Measurements from ENCODE around the gene KANSL1. TPM values are rescaled to one million over a fixed set of nuclear protein-coding genes. Genes with fewer than 3 reads are reported as not detected.

The KANSL1 gene
- total and polyA plus RNA-seq, 2 donors from 2014 or later, result 13.7 to 97.3 TPM

GRCh38 chr17:46035112-46035818 lies 158.0 kb downstream of the KANSL1 start:
- H3K9me3 ChIP-seq (ENCODE audit: control insufficient read depth in 2 of 3, insufficient read depth in 1 of 3, low read length in 3 of 3), result no peaks in the 10 kb centered on the region
- H3K9ac ChIP-seq (ENCODE audit: low read length in 3 of 3), result no peak overlapping the region
- H3K36me3 ChIP-seq (ENCODE audit: control insufficient read depth in 2 of 3, insufficient read depth in 3 of 3, low read length in 3 of 3), result peaks cover 23 to 91% (median 63%) of the 10 kb centered on the region in 3 donors
- no peak overlapping the region for H3K27ac ChIP-seq (ENCODE audit: low read depth in 2 of 2, low read length in 2 of 2)
- H3K27me3 ChIP-seq (ENCODE audit: control insufficient read depth, insufficient read depth, low read length), result no peaks in the 10 kb centered on the region
- no peaks in the 10 kb centered on the region for H3K4me1 ChIP-seq (ENCODE audit: control insufficient read depth in 2 of 3, insufficient read depth in 2 of 3, low read depth in 1 of 3, low read length in 3 of 3)
- no peak for TF ChIP-seq CTCF (IDR thresholded peaks at IDR 0.05; ENCODE audit: borderline replicate concordance, extremely low read depth, insufficient read depth)
- no peak overlapping the region for H3K4me3 ChIP-seq (ENCODE audit: low read length in 3 of 3)
- intact Hi-C loops (cut with DNase I), result no loop called here
- peak in 1 of 5 donors; percentile 16 for DNase-seq
- no peak for FAIRE-seq

GRCh38 chr17:46033392-46033791 lies 159.8 kb downstream of the KANSL1 start:
- no peaks in the 10 kb centered on the region for H3K27me3 ChIP-seq (ENCODE audit: control insufficient read depth, insufficient read depth, low read length)
- H3K36me3 ChIP-seq (ENCODE audit: control insufficient read depth in 2 of 3, insufficient read depth in 3 of 3, low read length in 3 of 3), result peaks cover 24 to 76% (median 49%) of the 10 kb centered on the region in 3 donors
- FAIRE-seq (no peak), DNase-seq (no peak)
- no peak overlapping the region for H3K9ac ChIP-seq (ENCODE audit: low read length in 3 of 3)
- no peaks in the 10 kb centered on the region for H3K9me3 ChIP-seq (ENCODE audit: control insufficient read depth in 2 of 3, insufficient read depth in 1 of 3, low read length in 3 of 3)
- H3K4me1 ChIP-seq (ENCODE audit: control insufficient read depth in 2 of 3, insufficient read depth in 2 of 3, low read depth in 1 of 3, low read length in 3 of 3), result no peaks in the 10 kb centered on the region
- no peak for TF ChIP-seq CTCF (IDR thresholded peaks at IDR 0.05; ENCODE audit: borderline replicate concordance, extremely low read depth, insufficient read depth)
- no peak overlapping the region for H3K4me3 ChIP-seq (ENCODE audit: low read length in 3 of 3)
- intact Hi-C loops (cut with DNase I), result no loop called here
- no peak overlapping the region for H3K27ac ChIP-seq (ENCODE audit: low read depth in 2 of 2, low read length in 2 of 2)

GRCh38 chr17:46032909-46033308 lies 160.3 kb downstream of the KANSL1 start:
- Histone ChIP-seq H3K36me3 (ENCODE audit: control insufficient read depth in 2 of 3, insufficient read depth in 3 of 3, low read length in 3 of 3) (peaks cover 20 to 71% (median 44%) of the 10 kb centered on the region in 3 donors), H3K27me3 (ENCODE audit: control insufficient read depth, insufficient read depth, low read length) (no peaks in the 10 kb centered on the region), H3K4me1 (ENCODE audit: control insufficient read depth in 2 of 3, insufficient read depth in 2 of 3, low read depth in 1 of 3, low read length in 3 of 3) (no peaks in the 10 kb centered on the region), H3K9ac (ENCODE audit: low read length in 3 of 3) (no peak overlapping the region), H3K9me3 (ENCODE audit: control insufficient read depth in 2 of 3, insufficient read depth in 1 of 3, low read length in 3 of 3) (no peaks in the 10 kb centered on the region), H3K27ac (ENCODE audit: low read depth in 2 of 2, low read length in 2 of 2) (no peak overlapping the region), H3K4me3 (ENCODE audit: low read length in 3 of 3) (no peak overlapping the region)
- FAIRE-seq (no peak), DNase-seq (no peak)
- intact Hi-C loops (cut with DNase I), result no loop called here
- TF ChIP-seq CTCF (IDR thresholded peaks at IDR 0.05; ENCODE audit: borderline replicate concordance, extremely low read depth, insufficient read depth), result no peak

Measured in kidney (tissue), 14 donors.